Hepatocyte (in vitro differentiated cells): Measurements from ENCODE around the gene FAM210A. TPM values are rescaled to one million over a fixed set of nuclear protein-coding genes. Genes with fewer than 3 reads are reported as not detected.
A peak's percentile ranks its signal among the peaks of the same experiment; 100 is the strongest.

Source experiments
- DNase-seq: peaks from one replicate; pipeline ENCODE4 v3.0.0-alpha.2; 2016; ENCODE audit warnings: low spot score
- H2AFZ ChIP-seq: fragments of 200-600 bp; sonication (generic); 2 replicates; pipeline ENCODE4 v1.6.0; 2016; ENCODE audit warnings: antibody characterized with exemption, mild to moderate bottlenecking
- H3K27ac ChIP-seq: fragments of 200-600 bp; sonication (generic); 2 replicates; pipeline ENCODE4 v1.5.1; 2016; ENCODE audit warnings: mild to moderate bottlenecking
- H3K27me3 ChIP-seq: fragments of 200-600 bp; sonication (generic); 2 replicates; pipeline ENCODE4 v1.6.1; 2016
- H3K36me3 ChIP-seq: fragments of 200-600 bp; sonication (generic); replicated peaks from 2 replicates; pipeline ENCODE4 v1.5.1; 2016; ENCODE audit warnings: low read depth; ENCODE audit not compliant: insufficient read depth
- H3K4me1 ChIP-seq: fragments of 200-600 bp; sonication (generic); 2 replicates; pipeline ENCODE4 v1.5.1; 2016; ENCODE audit warnings: mild to moderate bottlenecking, moderate library complexity; ENCODE audit not compliant: insufficient read depth
- H3K4me2 ChIP-seq: fragments of 200-600 bp; sonication (generic); 2 replicates; pipeline ENCODE4 v1.6.0; 2016
- H3K4me3 ChIP-seq: fragments of 200-600 bp; sonication (generic); 2 replicates; pipeline ENCODE4 v1.5.1; 2016; ENCODE audit warnings: mild to moderate bottlenecking
- H3K79me2 ChIP-seq: fragments of 200-600 bp; sonication (generic); 2 replicates; pipeline ENCODE4 v1.6.0; 2017; ENCODE audit warnings: mild to moderate bottlenecking
- H3K9me2 ChIP-seq: fragments of 200-600 bp; sonication (generic); replicated peaks from 2 replicates; pipeline ENCODE4 v1.6.0; 2017; ENCODE audit warnings: mild to moderate bottlenecking; ENCODE audit not compliant: insufficient read depth
- H3K9me3 ChIP-seq: fragments of 200-600 bp; sonication (generic); 2 replicates; pipeline ENCODE4 v1.5.1; 2016; ENCODE audit warnings: low read depth, mild to moderate bottlenecking
- H4K20me1 ChIP-seq: fragments of 200-600 bp; sonication (generic); 2 replicates; pipeline ENCODE4 v1.6.0; 2016; ENCODE audit warnings: mild to moderate bottlenecking; ENCODE audit not compliant: insufficient read depth, poor library complexity, severe bottlenecking
- EZH2 ChIP-seq: fragments of 200-600 bp; sonication (generic); IDR thresholded peaks from 2 replicates; pipeline ENCODE4 v1.6.1; 2016; ENCODE audit warnings: antibody characterized with exemption, mild to moderate bottlenecking, borderline replicate concordance
- EZH2phosphoT487 ChIP-seq: fragments of 200-600 bp; sonication (generic); IDR thresholded peaks from one replicate; pipeline ENCODE4 v1.6.1; 2018; ENCODE audit warnings: antibody characterized with exemption, mild to moderate bottlenecking, low read depth, moderate library complexity; ENCODE audit not compliant: unreplicated experiment, severe bottlenecking
- WGBS: methylation state at CpG from one replicate; pipeline ENCODE4 v1.1.6; 2016; ENCODE audit warnings: low lambda C conversion rate; ENCODE audit errors: missing lambda C conversion rate; 5-methylcytosine and 5-hydroxymethylcytosine counted together
- polyA plus RNA-seq: library from polyadenylated mRNA; unstranded; fragments of >200 nt; fragmentation: Nextera tagmentation; extraction: Ambion mirVana; gene quantifications from 2 replicates; pipeline ENCODE4 v1.2.1, GENCODE V29; 2016
- total RNA-seq: library from RNA; depleted of rRNA; stranded (reverse); fragments of >200 nt; gene quantifications from 2 replicates; pipeline ENCODE4 v1.2.3, GENCODE V29; 2014
- TF ChIP-seq, protein P1 (sequence below): fragments of 200-600 bp; sonication (generic); IDR thresholded peaks from 2 replicates; pipeline ENCODE4 v1.5.1; 2016; ENCODE audit warnings: antibody characterized with exemption, mild to moderate bottlenecking; ENCODE audit not compliant: poor library complexity

FAM210A gene
- total and polyA plus RNA-seq, 2 experiments from 2014 or later = 13.9 to 20.6 TPM

DNA sequence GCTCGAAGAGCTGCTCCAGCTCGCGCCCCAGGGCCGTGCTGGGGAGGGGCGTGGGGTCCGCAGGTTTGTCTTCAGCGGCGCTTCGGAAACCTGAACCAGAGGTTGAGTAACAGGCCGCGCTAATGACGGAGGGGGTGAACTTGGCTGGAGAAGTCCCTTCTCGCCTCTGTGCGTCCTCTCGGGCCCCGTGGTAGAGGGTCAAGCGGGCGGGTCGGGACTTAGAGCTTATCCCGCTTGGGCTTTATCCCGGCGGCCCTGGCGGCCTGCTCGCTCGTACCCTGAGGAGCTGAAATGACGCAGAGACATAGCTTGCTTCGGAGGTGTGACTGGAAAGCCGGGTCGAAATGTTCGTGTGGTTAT, 594 bp upstream of the FAM210A start:
- Histone ChIP-seq H3K27ac (peak overlapping the region; percentile 99), H3K4me3 (peak overlapping the region; percentile 63), H3K9me3 (no peaks in the 10 kb centered on the region), H3K9me2 (no peaks in the 10 kb centered on the region), H2AFZ (peak overlapping the region; percentile 59), H3K79me2 (peaks cover 88% of the 10 kb centered on the region), H3K27me3 (no peaks in the 10 kb centered on the region), H3K4me1 (peaks cover 5% of the 10 kb centered on the region), H3K4me2 (peak overlapping the region; percentile 77), H4K20me1 (peaks cover 21% of the 10 kb centered on the region), H3K36me3 (no peaks in the 10 kb centered on the region)
- DNase-seq = peak; percentile 80
- 1% methylated on average over 23 of the region's 30 CpGs for WGBS
- TF ChIP-seq EZH2 (no peak), EZH2phosphoT487 (no peak)
- TF ChIP-seq, protein P1, sequence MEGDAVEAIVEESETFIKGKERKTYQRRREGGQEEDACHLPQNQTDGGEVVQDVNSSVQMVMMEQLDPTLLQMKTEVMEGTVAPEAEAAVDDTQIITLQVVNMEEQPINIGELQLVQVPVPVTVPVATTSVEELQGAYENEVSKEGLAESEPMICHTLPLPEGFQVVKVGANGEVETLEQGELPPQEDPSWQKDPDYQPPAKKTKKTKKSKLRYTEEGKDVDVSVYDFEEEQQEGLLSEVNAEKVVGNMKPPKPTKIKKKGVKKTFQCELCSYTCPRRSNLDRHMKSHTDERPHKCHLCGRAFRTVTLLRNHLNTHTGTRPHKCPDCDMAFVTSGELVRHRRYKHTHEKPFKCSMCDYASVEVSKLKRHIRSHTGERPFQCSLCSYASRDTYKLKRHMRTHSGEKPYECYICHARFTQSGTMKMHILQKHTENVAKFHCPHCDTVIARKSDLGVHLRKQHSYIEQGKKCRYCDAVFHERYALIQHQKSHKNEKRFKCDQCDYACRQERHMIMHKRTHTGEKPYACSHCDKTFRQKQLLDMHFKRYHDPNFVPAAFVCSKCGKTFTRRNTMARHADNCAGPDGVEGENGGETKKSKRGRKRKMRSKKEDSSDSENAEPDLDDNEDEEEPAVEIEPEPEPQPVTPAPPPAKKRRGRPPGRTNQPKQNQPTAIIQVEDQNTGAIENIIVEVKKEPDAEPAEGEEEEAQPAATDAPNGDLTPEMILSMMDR = no peak

DNA sequence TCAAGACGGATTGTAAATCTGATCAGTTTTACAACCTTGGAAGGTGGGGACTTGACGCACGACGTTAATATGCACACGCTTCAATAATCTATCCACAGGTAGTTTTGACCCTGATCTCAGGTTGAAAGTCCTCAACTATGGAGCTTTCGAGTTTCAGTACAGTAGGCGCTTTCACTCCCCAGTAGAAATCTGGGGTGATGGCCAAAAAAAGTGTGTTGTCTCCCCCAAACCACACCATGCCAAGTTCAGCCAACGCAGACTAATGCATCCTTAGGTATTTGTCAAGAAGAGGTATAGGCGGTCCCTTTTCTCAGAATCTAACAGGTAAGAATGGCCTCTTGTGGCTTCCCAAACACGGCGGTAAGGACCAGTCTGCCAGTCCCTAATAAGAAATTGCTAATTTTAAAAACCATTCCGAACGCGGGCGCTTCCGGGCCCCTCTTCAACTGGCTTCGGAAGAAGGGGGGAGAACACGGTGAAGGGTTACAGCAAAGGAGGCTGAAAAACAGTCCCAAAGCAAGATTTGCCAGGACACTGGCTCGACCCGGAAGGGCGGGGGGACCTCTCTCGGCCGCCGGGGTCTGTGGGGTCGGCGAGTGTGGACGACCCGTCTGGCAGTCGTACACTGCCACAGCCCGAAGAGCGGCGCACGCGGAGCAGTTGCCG, 659 bp downstream of the FAM210A start:
- H3K4me1 ChIP-seq = peaks cover 5% of the 10 kb centered on the region
- H3K9me2 ChIP-seq = no peaks in the 10 kb centered on the region
- peak; percentile 29 for DNase-seq
- 2% methylated on average over 33 of the region's 35 CpGs for WGBS
- H3K36me3 ChIP-seq = no peaks in the 10 kb centered on the region
- H3K4me3 ChIP-seq = peak overlapping the region; percentile 79
- H3K27me3 ChIP-seq = no peaks in the 10 kb centered on the region
- H2AFZ ChIP-seq = peak overlapping the region; percentile 67
- peaks cover 21% of the 10 kb centered on the region for H4K20me1 ChIP-seq
- H3K4me2 ChIP-seq = peak overlapping the region; percentile 79
- H3K79me2 ChIP-seq = peaks cover 89% of the 10 kb centered on the region
- peak overlapping the region; percentile 87 for H3K27ac ChIP-seq
- no peak for TF ChIP-seq EZH2phosphoT487
- TF ChIP-seq, protein P1 = no peak
- no peaks in the 10 kb centered on the region for H3K9me3 ChIP-seq

DNA sequence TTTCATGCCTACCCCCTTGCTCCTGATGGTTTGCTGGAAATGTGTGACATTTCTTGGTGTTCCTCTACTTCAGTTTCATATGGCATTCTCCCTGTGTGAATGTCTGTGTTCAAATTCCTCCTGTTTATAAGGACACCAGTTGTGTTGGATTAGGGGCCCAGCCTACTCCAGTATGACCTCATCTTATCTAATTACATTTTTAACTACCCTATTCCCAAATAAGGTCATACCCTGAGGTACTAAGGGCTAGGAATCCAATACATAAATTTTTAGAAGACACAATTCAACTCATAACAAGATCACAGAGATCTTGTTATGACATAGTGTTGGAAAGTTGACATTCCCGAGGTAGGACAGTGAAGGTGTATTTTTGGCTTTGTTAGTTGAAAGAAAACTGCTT, 5.5 kb downstream of the FAM210A start:
- no peaks in the 10 kb centered on the region for H3K27me3 ChIP-seq
- TF ChIP-seq EZH2phosphoT487 (no peak), EZH2 (no peak)
- TF ChIP-seq, protein P1 = no peak
- H3K9me2 ChIP-seq = no peaks in the 10 kb centered on the region
- no peak overlapping the region for H2AFZ ChIP-seq
- no peak overlapping the region for H3K27ac ChIP-seq
- 93% methylated on average over 1 of the region's 1 CpG for WGBS
- no peak for DNase-seq
- H4K20me1 ChIP-seq = peaks cover 9% of the 10 kb centered on the region
- no peak overlapping the region for H3K4me2 ChIP-seq
- no peaks in the 10 kb centered on the region for H3K9me3 ChIP-seq
- H3K36me3 ChIP-seq = no peaks in the 10 kb centered on the region
- no peak overlapping the region for H3K4me3 ChIP-seq
- peaks cover 5% of the 10 kb centered on the region for H3K4me1 ChIP-seq
- H3K79me2 ChIP-seq = peaks cover 100% of the 10 kb centered on the region
